H9 (cell line): ENCODE data around the gene SH2D6. TPM values are rescaled to one million over a fixed set of nuclear protein-coding genes. Genes with fewer than 3 reads are reported as not detected.

Source experiments
- DNase-seq: peaks from one replicate; pipeline ENCODE4 v3.0.0-alpha.2; 2017
- H2AFZ ChIP-seq: one replicate; pipeline ENCODE4 v1.6.1; 2013; ENCODE audit warnings: mild to moderate bottlenecking, low read length, control low read depth, moderate library complexity
- H2AK5ac ChIP-seq: 2 replicates; pipeline ENCODE4 v1.6.1; 2013; ENCODE audit warnings: low read length, control low read depth, mixed read lengths; ENCODE audit not compliant: insufficient read length
- H2BK120ac ChIP-seq: one replicate; pipeline ENCODE4 v1.6.1; 2013; ENCODE audit warnings: low read depth, mild to moderate bottlenecking, low read length, control low read depth, inconsistent platforms; ENCODE audit not compliant: poor library complexity, severe bottlenecking
- H2BK12ac ChIP-seq: 2 replicates; pipeline ENCODE4 v1.6.1; 2013; ENCODE audit warnings: low read length, control low read depth, mixed read lengths, low read depth; ENCODE audit not compliant: insufficient read length
- H2BK15ac ChIP-seq: 2 replicates; pipeline ENCODE4 v1.6.1; 2013; ENCODE audit warnings: low read depth, low read length, control low read depth
- H2BK20ac ChIP-seq: one replicate; pipeline ENCODE4 v1.6.1; 2013; ENCODE audit warnings: low read depth, mild to moderate bottlenecking, low read length, control low read depth, inconsistent platforms; ENCODE audit not compliant: poor library complexity, severe bottlenecking
- H2BK5ac ChIP-seq: 2 replicates; pipeline ENCODE4 v1.6.1; 2013; ENCODE audit warnings: low read length, control low read depth, mixed read lengths; ENCODE audit not compliant: insufficient read length
- H3K14ac ChIP-seq: 2 replicates; pipeline ENCODE4 v1.6.1; 2013; ENCODE audit warnings: low read length, control low read depth; ENCODE audit not compliant: insufficient read depth
- H3K18ac ChIP-seq: 2 replicates; pipeline ENCODE4 v1.6.1; 2013; ENCODE audit warnings: low read depth, mild to moderate bottlenecking, mixed read lengths, low read length, control low read depth; ENCODE audit not compliant: insufficient read length
- H3K23ac ChIP-seq: 2 replicates; pipeline ENCODE4 v1.6.1; 2013; ENCODE audit warnings: low read length, control low read depth, mixed read lengths, low read depth; ENCODE audit not compliant: insufficient read length
- H3K23me2 ChIP-seq: 2 replicates; pipeline ENCODE4 v1.6.1; 2013; ENCODE audit warnings: low read depth, mild to moderate bottlenecking, mixed read lengths, low read length, control low read depth; ENCODE audit not compliant: insufficient read length, poor library complexity, severe bottlenecking
- H3K27ac ChIP-seq: 2 replicates; pipeline ENCODE4 v1.5.1; 2013; ENCODE audit warnings: low read length, control low read depth, mixed read lengths, low read depth; ENCODE audit not compliant: insufficient read length
- H3K27me3 ChIP-seq: 2 replicates; pipeline ENCODE4 v1.6.1; 2013; ENCODE audit warnings: low read length, control low read depth, inconsistent platforms; ENCODE audit not compliant: insufficient read depth
- H3K4ac ChIP-seq: 2 replicates; pipeline ENCODE4 v1.6.1; 2013; ENCODE audit warnings: low read depth, mild to moderate bottlenecking, control low read depth, inconsistent platforms, low read length, moderate library complexity
- H3K4me1 ChIP-seq: 2 replicates; pipeline ENCODE4 v1.6.1; 2013; ENCODE audit warnings: low read length, control low read depth, inconsistent platforms; ENCODE audit not compliant: insufficient read depth
- H3K4me2 ChIP-seq: 2 replicates; pipeline ENCODE4 v1.6.1; 2013; ENCODE audit warnings: low read length, control low read depth, mixed read lengths; ENCODE audit not compliant: insufficient read length, insufficient read depth
- H3K56ac ChIP-seq: 2 replicates; pipeline ENCODE4 v1.6.1; 2013; ENCODE audit warnings: low read depth, mild to moderate bottlenecking, mixed read lengths, low read length, control low read depth; ENCODE audit not compliant: insufficient read length
- H3K79me1 ChIP-seq: 2 replicates; pipeline ENCODE4 v1.6.1; 2013; ENCODE audit warnings: low read depth, mild to moderate bottlenecking, moderate library complexity, low read length, control low read depth, inconsistent platforms; ENCODE audit not compliant: insufficient read depth, poor library complexity, severe bottlenecking
- H3K79me2 ChIP-seq: 2 replicates; pipeline ENCODE4 v1.6.1; 2013; ENCODE audit warnings: low read length, control low read depth, inconsistent platforms; ENCODE audit not compliant: insufficient read depth
- H3K9ac ChIP-seq: 2 replicates; pipeline ENCODE4 v1.6.1; 2013; ENCODE audit warnings: low read length, control low read depth, mixed read lengths; ENCODE audit not compliant: insufficient read length; ENCODE audit errors: extremely low read depth
- H3K9me3 ChIP-seq: one replicate; pipeline ENCODE4 v1.6.1; 2013; ENCODE audit warnings: low read depth, low read length, inconsistent platforms; ENCODE audit not compliant: control insufficient read depth
- H3T11ph ChIP-seq: one replicate; pipeline ENCODE4 v1.6.1; 2013; ENCODE audit warnings: mild to moderate bottlenecking, low read length, control low read depth, inconsistent platforms
- H4K20me1 ChIP-seq: one replicate; pipeline ENCODE4 v1.6.1; 2013; ENCODE audit not compliant: control insufficient read depth, insufficient read length, insufficient read depth
- H4K5ac ChIP-seq: 2 replicates; pipeline ENCODE4 v1.6.1; 2013; ENCODE audit warnings: low read depth, mild to moderate bottlenecking, mixed read lengths, low read length, control low read depth; ENCODE audit not compliant: insufficient read length
- H4K8ac ChIP-seq: replicated peaks from 2 replicates; pipeline ENCODE4 v1.6.1; 2013; ENCODE audit warnings: low read length, control low read depth, mixed read lengths, low read depth; ENCODE audit not compliant: insufficient read length
- H4K91ac ChIP-seq: 2 replicates; pipeline ENCODE4 v1.6.1; 2013; ENCODE audit warnings: low read depth, mild to moderate bottlenecking, moderate library complexity, mixed read lengths, low read length, control low read depth; ENCODE audit not compliant: insufficient read length
- H3K27ac Mint-ChIP-seq, 3 experiments: 2 replicates in 2 of 3; 3 replicates in 1 of 3; pipeline ENCODE4 v1.8.0; 2020 to 2021; ENCODE audit warnings: mixed read lengths in 3 of 3, mild to moderate bottlenecking in 1 of 3, moderate library complexity in 1 of 3
- H3K27me3 Mint-ChIP-seq: 2 replicates; pipeline ENCODE4 v1.8.0; 2021; ENCODE audit warnings: low read depth, mild to moderate bottlenecking, moderate library complexity, mixed read lengths
- H3K36me3 Mint-ChIP-seq, 3 experiments: 2 replicates in 2 of 3; 3 replicates in 1 of 3; pipeline ENCODE4 v1.8.0; 2020 to 2021; ENCODE audit warnings: low read depth in 3 of 3, mixed read lengths in 3 of 3; ENCODE audit not compliant: insufficient read depth in 1 of 3
- H3K4me1 Mint-ChIP-seq, 2 experiments: 2 replicates each; pipeline ENCODE4 v1.8.0; 2020; ENCODE audit warnings: mixed read lengths in 2 of 2
- H3K4me3 Mint-ChIP-seq, 2 experiments: 2 replicates in 1 of 2; 3 replicates in 1 of 2; pipeline ENCODE4 v1.8.0; 2020 to 2021; ENCODE audit warnings: mild to moderate bottlenecking in 2 of 2, mixed read lengths in 2 of 2, moderate library complexity in 1 of 2
- H3K9me3 Mint-ChIP-seq, 2 experiments: 2 replicates in 1 of 2; 3 replicates in 1 of 2; pipeline ENCODE4 v1.8.0; 2020; ENCODE audit warnings: mild to moderate bottlenecking in 2 of 2, mixed read lengths in 2 of 2, moderate library complexity in 1 of 2
- CTCF ChIP-seq: fragments of 200-600 bp; sonication (generic); conservative IDR thresholded peaks from 3 replicates; pipeline ENCODE4 v1.8.0; 2021; ENCODE audit warnings: antibody characterized with exemption, mild to moderate bottlenecking
- WGBS: extraction: QIAGEN DNeasy Blood & Tissue Kit; methylation state at CpG from one replicate; pipeline ENCODE4 v1.1.7; 2013; ENCODE audit warnings: missing lambda C conversion rate, low lambda C conversion rate, mixed read lengths; ENCODE audit not compliant: insufficient read length; ENCODE audit errors: extremely low coverage; 5-methylcytosine and 5-hydroxymethylcytosine counted together
- total RNA-seq: library from RNA; stranded (reverse); gene quantifications from 2 replicates; pipeline ENCODE4 v1.2.1, GENCODE V29; 2021

Gene SH2D6
- total RNA-seq, 1 experiment from 2014 or later = 0.61 TPM

GRCh38 chr2:85448461-85449213 is 30.1 kb downstream of the SH2D6 start:
- H4K8ac ChIP-seq = no peak overlapping the region
- H3K4me1 ChIP-seq = no peaks in the 10 kb centered on the region
- H2BK5ac ChIP-seq = no peak overlapping the region
- no peak overlapping the region for H3T11ph ChIP-seq
- no peaks in the 10 kb centered on the region for H3K27me3 ChIP-seq
- no peak overlapping the region for H4K5ac ChIP-seq
- H3K9me3 Mint-ChIP-seq = no peaks in the 10 kb centered on the region
- H2BK12ac ChIP-seq = no peak overlapping the region
- WGBS = no CpG with 5 or more reads among the region's 8 CpGs
- no peaks in the 10 kb centered on the region for H4K20me1 ChIP-seq
- no peak overlapping the region for H2BK120ac ChIP-seq
- H3K36me3 Mint-ChIP-seq = no peaks in the 10 kb centered on the region
- H3K9ac ChIP-seq = no peak overlapping the region
- no peak overlapping the region for H3K4ac ChIP-seq
- H3K27me3 Mint-ChIP-seq = no peaks in the 10 kb centered on the region; the same call in 1 of the 2 replicates
- no peak overlapping the region for H2AK5ac ChIP-seq
- no peak overlapping the region for H3K14ac ChIP-seq
- H3K23me2 ChIP-seq = no peaks in the 10 kb centered on the region
- no peak overlapping the region for H3K27ac ChIP-seq
- H3K4me1 Mint-ChIP-seq = peaks cover 0 to 11% of the 10 kb centered on the region in 2 experiments; a peak in 1 of 4 replicates
- no peak overlapping the region for H3K18ac ChIP-seq
- H3K4me2 ChIP-seq = no peak overlapping the region
- no peaks in the 10 kb centered on the region for H3K79me2 ChIP-seq
- H3K23ac ChIP-seq = no peak overlapping the region
- no peak overlapping the region for H3K56ac ChIP-seq
- no peak overlapping the region for H3K4me3 Mint-ChIP-seq
- H3K9me3 ChIP-seq = no peaks in the 10 kb centered on the region
- H2BK20ac ChIP-seq = no peak overlapping the region
- no peak overlapping the region for H2BK15ac ChIP-seq
- TF ChIP-seq CTCF = no peak
- H3K79me1 ChIP-seq = no peaks in the 10 kb centered on the region
- H2AFZ ChIP-seq = no peak overlapping the region
- no peak overlapping the region; a peak in 1 of 7 replicates for H3K27ac Mint-ChIP-seq
- H4K91ac ChIP-seq = no peak overlapping the region
- DNase-seq = no peak
